ENCODE results near the gene RILPL1.

- TF ChIP-seq CTCF (IDR thresholded peaks at IDR 0.05), result no peak; the same call in 1 of the 2 replicates
- TF ChIP-seq ZFX (IDR thresholded peaks at IDR 0.05; ENCODE audit: borderline replicate concordance), result no peak
These were observed 112.2 kb downstream of the RILPL1 start for GRCh38 chr12:123421314-123421713.
